ENCODE data around the gene SYPL2. TPM values are rescaled to one million over a fixed set of nuclear protein-coding genes. Genes with fewer than 3 reads are reported as not detected.

The SYPL2 gene
- total and polyA plus RNA-seq, 3 donors from 2014 or later: 29.7 to 67.5 (median 46.1) TPM

- no peaks in the 10 kb centered on the region for H3K27me3 ChIP-seq
- WGBS, 2 donors: 78 to 98% methylated on average over 5 to 8 of the region's 8 CpGs
- intact Hi-C loops (cut with DNase I; ENCODE audit: low total_unique reads): loop anchor here (5.0 kb wide), 1 partner anchor 41 kb away; no protein-coding TSS in a partner anchor
- H3K4me1 ChIP-seq: peaks cover 21% of the 10 kb centered on the region
- no peaks in the 10 kb centered on the region for H3K9me3 ChIP-seq
- no peak for DNase-seq
- no peak overlapping the region for H3K4me3 ChIP-seq
- TF ChIP-seq POLR2A (IDR thresholded peaks at IDR 0.05) (no peak), CTCF (IDR thresholded peaks at IDR 0.05) (no peak)
- no peaks in the 10 kb centered on the region for H3K36me3 ChIP-seq (ENCODE audit: low read depth, missing control alignments)
- H3K27ac ChIP-seq: no peak overlapping the region
Observed at GRCh38 chr1:109491372-109491771, 25.0 kb downstream of the SYPL2 start.

GRCh38 chr1:109492779-109493178 is 26.4 kb downstream of the SYPL2 start:
- no peak for DNase-seq
- 63 to 69% methylated on average over 4 of the region's 4 CpGs for WGBS, 2 donors
- Histone ChIP-seq H3K4me3 (no peak overlapping the region), H3K9me3 (no peaks in the 10 kb centered on the region), H3K27me3 (no peaks in the 10 kb centered on the region), H3K36me3 (ENCODE audit: low read depth, missing control alignments) (no peaks in the 10 kb centered on the region), H3K27ac (no peak overlapping the region), H3K4me1 (peaks cover 31% of the 10 kb centered on the region)
- no peak for TF ChIP-seq POLR2A (IDR thresholded peaks at IDR 0.05)
- TF ChIP-seq CTCF (IDR thresholded peaks at IDR 0.05): no peak
- intact Hi-C loops (cut with DNase I; ENCODE audit: low total_unique reads): loop anchor here (5.0 kb wide), 1 partner anchor 40 kb away; no protein-coding TSS in a partner anchor

- no peaks in the 10 kb centered on the region for H3K36me3 ChIP-seq (ENCODE audit: low read depth, missing control alignments)
- DNase-seq: no peak
- H3K4me3 ChIP-seq: peak overlapping the region in 1 of 2 donors; percentile 67
- H3K4me1 ChIP-seq: peaks cover 34% of the 10 kb centered on the region
- no peaks in the 10 kb centered on the region for H3K9me3 ChIP-seq
- TF ChIP-seq CTCF (IDR thresholded peaks at IDR 0.05) (no peak), POLR2A (IDR thresholded peaks at IDR 0.05) (no peak)
- WGBS, 2 donors: 9 to 31% methylated on average over 4 of the region's 4 CpGs
- H3K27ac ChIP-seq: peak overlapping the region in 1 of 2 donors; percentile 68
- intact Hi-C loops (cut with DNase I; ENCODE audit: low total_unique reads): loop anchor here (5.0 kb wide), 1 partner anchor 39 kb away; no protein-coding TSS in a partner anchor
- no peaks in the 10 kb centered on the region for H3K27me3 ChIP-seq
Observed at GRCh38 chr1:109493227-109493626, 26.9 kb downstream of the SYPL2 start.

GRCh38 chr1:109493805-109494539 is 27.6 kb downstream of the SYPL2 start, which contains the start of gene CYB561D1:
CYB561D1 (plus strand) TSS chr1:109494094; CDS start chr1:109494140, 46 bp downstream.
- intact Hi-C loops (cut with DNase I; ENCODE audit: low total_unique reads): loop anchor here (5.0 kb wide), 1 partner anchor 38 kb away; no protein-coding TSS in a partner anchor
- 0 to 1% methylated on average over 4 to 41 of the region's 44 CpGs for WGBS, 2 donors
- DNase-seq: peak; percentile 89
- Histone ChIP-seq H3K4me3 (peak within 1 kb of the TSS; percentile 67 to 77), H3K4me1 (peaks cover 39% of the 10 kb centered on the region), H3K27ac (peak within 1 kb of the TSS; percentile 6 to 68), H3K27me3 (no peaks in the 10 kb centered on the region), H3K9me3 (no peaks in the 10 kb centered on the region), H3K36me3 (ENCODE audit: low read depth, missing control alignments) (no peaks in the 10 kb centered on the region)
- TF ChIP-seq POLR2A (IDR thresholded peaks at IDR 0.05) (no peak), CTCF (IDR thresholded peaks at IDR 0.05) (peak; percentile 86 to 90 (median 89))

All from testis (tissue), 3 donors.